ENCODE results near the gene PCDH15.

The PCDH15 gene

GRCh38 chr10:54656643-54657042, 144.4 kb downstream of the PCDH15 start:
- ATAC-seq, result no peak
- no peak overlapping the region for H3K27ac Mint-ChIP-seq
- DNase-seq, result no peak
- H3K4me1 Mint-ChIP-seq, result no peaks in the 10 kb centered on the region
- no peak overlapping the region for H3K4me3 Mint-ChIP-seq
- H3K27me3 Mint-ChIP-seq, result no peaks in the 10 kb centered on the region
- peaks cover 6 to 14% of the 10 kb centered on the region in 2 donors for H3K9me3 Mint-ChIP-seq

DNA sequence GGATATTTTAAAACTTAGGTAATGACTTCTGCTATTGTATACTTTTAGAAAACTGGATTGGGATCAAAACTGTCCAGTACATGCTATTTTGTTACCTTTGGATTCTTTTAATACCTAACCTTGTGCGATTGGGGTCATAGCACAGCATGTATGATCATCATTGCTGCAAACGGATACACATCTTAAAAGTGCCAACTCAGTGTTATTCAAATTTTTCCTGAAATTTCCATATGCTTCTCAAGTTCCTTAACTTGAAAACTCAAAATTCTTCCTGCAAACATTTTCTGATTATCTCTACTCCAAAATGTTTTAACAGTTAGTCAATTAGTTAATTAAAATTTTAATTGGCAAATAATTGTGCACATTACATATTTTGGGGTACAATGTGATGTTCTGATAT, 147.5 kb downstream of the PCDH15 start:
- Mint-ChIP-seq H3K9me3 (peaks cover 6 to 14% of the 10 kb centered on the region in 2 donors), H3K27me3 (no peaks in the 10 kb centered on the region), H3K27ac (no peak overlapping the region), H3K4me3 (no peak overlapping the region), H3K4me1 (no peaks in the 10 kb centered on the region)
- DNase-seq, result no peak
- ATAC-seq, result no peak

- ATAC-seq (no peak), DNase-seq (no peak)
- H3K4me1 Mint-ChIP-seq, result no peaks in the 10 kb centered on the region
- no peaks in the 10 kb centered on the region for H3K27me3 Mint-ChIP-seq
- peaks cover 6 to 7% of the 10 kb centered on the region in 2 donors for H3K9me3 Mint-ChIP-seq
- H3K4me3 Mint-ChIP-seq, result no peak overlapping the region
- no peak overlapping the region for H3K27ac Mint-ChIP-seq
Measured at GRCh38 chr10:54650547-54650946, 150.5 kb downstream of the PCDH15 start.

DNA sequence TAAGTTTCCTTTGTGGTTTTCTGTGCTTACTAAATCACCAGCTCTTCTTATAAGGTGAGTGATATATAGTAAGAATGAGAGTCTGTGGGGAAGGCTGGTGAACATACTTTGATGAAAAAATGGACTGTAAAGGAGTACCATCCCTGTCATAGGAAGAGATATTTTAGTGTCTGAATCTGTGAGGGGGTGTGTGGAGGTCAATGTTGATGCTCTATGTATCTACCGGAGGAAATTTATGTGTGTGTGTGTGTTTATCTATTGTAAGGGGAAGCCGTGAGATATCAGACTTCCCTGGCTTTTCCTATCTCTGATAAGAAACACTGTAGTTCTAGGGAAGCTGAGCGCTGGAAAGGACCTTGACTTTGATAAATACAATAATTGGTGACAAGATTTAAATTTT, 179.0 kb downstream of the PCDH15 start:
- H3K27ac Mint-ChIP-seq, result no peak overlapping the region
- ATAC-seq, result no peak

DNA sequence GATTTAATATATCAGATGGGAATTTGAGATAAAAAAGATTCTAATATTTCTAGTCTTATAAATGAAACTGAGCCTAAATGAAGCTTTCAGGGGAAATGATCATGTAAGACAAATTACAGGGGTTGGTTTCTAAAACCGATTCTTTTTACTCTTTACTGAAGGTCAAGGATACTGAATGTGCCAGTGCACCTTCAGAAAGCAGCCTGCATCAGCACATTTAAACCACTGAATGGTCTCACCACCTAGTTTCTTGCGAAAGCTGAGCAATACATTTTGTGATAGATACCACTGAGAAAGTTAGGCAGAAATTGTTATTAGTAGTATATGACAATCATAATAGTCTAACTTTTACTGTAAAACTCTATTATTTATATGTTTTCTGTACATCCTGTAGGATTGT, 180.7 kb downstream of the PCDH15 start:
- no peak for DNase-seq
- no peak for ATAC-seq
- Mint-ChIP-seq H3K27ac (no peak overlapping the region), H3K27me3 (no peaks in the 10 kb centered on the region), H3K4me3 (no peak overlapping the region), H3K9me3 (peaks cover 0 to 1% of the 10 kb centered on the region in 2 donors), H3K4me1 (no peaks in the 10 kb centered on the region)

More for the DNA sequence above, 179.0 kb downstream of the PCDH15 start:
- Mint-ChIP-seq H3K9me3 (peaks cover 0 to 10% of the 10 kb centered on the region in 2 donors), H3K4me1 (no peaks in the 10 kb centered on the region), H3K27me3 (no peaks in the 10 kb centered on the region), H3K4me3 (no peak overlapping the region)
- DNase-seq, result no peak

DNA sequence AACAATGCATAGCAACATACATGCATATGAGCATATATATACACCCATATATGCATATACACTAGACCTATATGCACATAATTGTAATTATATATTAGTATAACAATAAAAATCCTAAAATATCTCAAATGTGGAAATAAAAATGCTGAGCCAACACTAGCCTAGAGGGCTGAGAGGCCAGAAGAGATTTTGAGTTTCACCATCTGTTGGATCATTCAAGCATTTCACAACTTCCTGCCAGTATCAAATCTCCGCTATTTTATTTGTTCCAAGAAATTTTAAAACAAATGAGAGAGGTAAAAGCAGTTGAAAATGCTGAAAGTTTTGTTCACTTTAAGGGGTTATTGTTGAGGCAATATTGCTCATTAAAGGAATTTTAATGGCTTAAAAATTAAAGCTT, 187.0 kb downstream of the PCDH15 start:
- Mint-ChIP-seq H3K4me3 (no peak overlapping the region), H3K4me1 (no peaks in the 10 kb centered on the region), H3K27ac (no peak overlapping the region), H3K27me3 (no peaks in the 10 kb centered on the region), H3K9me3 (no peaks in the 10 kb centered on the region)
- ATAC-seq (no peak), DNase-seq (no peak)

DNA sequence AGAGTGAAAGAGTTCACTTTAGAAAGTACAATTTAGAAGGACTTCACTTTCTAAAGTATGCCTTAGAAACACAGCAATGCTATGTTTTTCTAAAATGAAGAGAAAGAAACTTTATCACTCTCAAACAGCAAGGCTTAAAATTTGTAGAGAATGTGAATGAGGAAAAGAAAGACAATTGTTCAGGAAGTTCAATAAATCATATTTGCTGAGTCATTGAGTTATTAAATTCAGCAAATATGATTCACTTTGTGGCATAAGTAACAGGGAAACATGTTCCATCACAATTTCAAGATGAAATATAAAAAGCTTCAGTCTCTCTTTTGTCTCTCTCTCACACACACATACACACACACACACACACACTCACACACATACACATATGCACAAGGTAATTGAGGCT, 187.9 kb downstream of the PCDH15 start:
- no peak overlapping the region for H3K27ac Mint-ChIP-seq
- no peaks in the 10 kb centered on the region for H3K4me1 Mint-ChIP-seq
- no peaks in the 10 kb centered on the region for H3K9me3 Mint-ChIP-seq
- H3K27me3 Mint-ChIP-seq, result no peaks in the 10 kb centered on the region
- no peak for ATAC-seq
- no peak for DNase-seq
- H3K4me3 Mint-ChIP-seq, result no peak overlapping the region

GRCh38 chr10:54609423-54609822, 191.6 kb downstream of the PCDH15 start:
- peaks cover 0 to 8% of the 10 kb centered on the region in 2 donors for H3K9me3 Mint-ChIP-seq
- DNase-seq, result no peak
- no peak for ATAC-seq
- H3K4me3 Mint-ChIP-seq, result no peak overlapping the region
- H3K4me1 Mint-ChIP-seq, result no peaks in the 10 kb centered on the region
- no peaks in the 10 kb centered on the region for H3K27me3 Mint-ChIP-seq
- no peak overlapping the region for H3K27ac Mint-ChIP-seq

- no peak overlapping the region for H3K4me3 Mint-ChIP-seq
- no peaks in the 10 kb centered on the region for H3K27me3 Mint-ChIP-seq
- ATAC-seq (no peak), DNase-seq (no peak)
- H3K9me3 Mint-ChIP-seq, result peaks cover 3 to 8% of the 10 kb centered on the region in 2 donors
- no peak overlapping the region for H3K27ac Mint-ChIP-seq
- H3K4me1 Mint-ChIP-seq, result no peaks in the 10 kb centered on the region
Measured at GRCh38 chr10:54607983-54608382, 193.0 kb downstream of the PCDH15 start.

GRCh38 chr10:54594289-54594688, 206.7 kb downstream of the PCDH15 start:
- H3K4me1 Mint-ChIP-seq, result no peaks in the 10 kb centered on the region
- H3K27ac Mint-ChIP-seq, result no peak overlapping the region
- ATAC-seq (no peak), DNase-seq (no peak)
- no peaks in the 10 kb centered on the region for H3K27me3 Mint-ChIP-seq
- peaks cover 12 to 17% of the 10 kb centered on the region in 2 donors for H3K9me3 Mint-ChIP-seq
- H3K4me3 Mint-ChIP-seq, result no peak overlapping the region

- Mint-ChIP-seq H3K27ac (no peak overlapping the region), H3K4me1 (no peaks in the 10 kb centered on the region), H3K4me3 (no peak overlapping the region), H3K9me3 (no peaks in the 10 kb centered on the region), H3K27me3 (no peaks in the 10 kb centered on the region)
- ATAC-seq (no peak), DNase-seq (no peak)
Measured at GRCh38 chr10:54587971-54588370, 213.1 kb downstream of the PCDH15 start.

DNA sequence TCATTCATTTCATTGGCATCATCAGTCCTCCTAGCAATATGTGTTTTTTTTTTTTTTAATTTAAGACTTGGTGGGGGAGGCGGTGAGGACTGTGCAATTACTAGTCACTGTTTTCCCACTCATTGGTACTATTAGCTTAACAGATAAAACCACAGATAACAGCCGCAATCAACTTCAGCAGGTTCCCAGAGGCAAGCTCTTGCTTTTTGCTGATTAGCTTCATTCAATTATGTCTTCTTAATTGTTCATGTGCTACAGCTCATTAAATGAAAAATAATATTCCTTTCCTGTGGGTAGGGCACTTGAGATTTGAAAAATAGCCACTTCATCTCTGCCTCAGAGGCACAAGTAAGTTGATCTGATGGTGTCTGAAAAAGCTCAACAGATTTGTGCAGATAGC, 215.5 kb downstream of the PCDH15 start:
- no peak overlapping the region for H3K4me3 Mint-ChIP-seq
- no peak for ATAC-seq
- H3K27ac Mint-ChIP-seq, result no peak overlapping the region
- no peak for DNase-seq
- H3K9me3 Mint-ChIP-seq, result peaks cover 0 to under 1% of the 10 kb centered on the region in 2 donors
- no peaks in the 10 kb centered on the region for H3K4me1 Mint-ChIP-seq
- no peaks in the 10 kb centered on the region for H3K27me3 Mint-ChIP-seq

DNA sequence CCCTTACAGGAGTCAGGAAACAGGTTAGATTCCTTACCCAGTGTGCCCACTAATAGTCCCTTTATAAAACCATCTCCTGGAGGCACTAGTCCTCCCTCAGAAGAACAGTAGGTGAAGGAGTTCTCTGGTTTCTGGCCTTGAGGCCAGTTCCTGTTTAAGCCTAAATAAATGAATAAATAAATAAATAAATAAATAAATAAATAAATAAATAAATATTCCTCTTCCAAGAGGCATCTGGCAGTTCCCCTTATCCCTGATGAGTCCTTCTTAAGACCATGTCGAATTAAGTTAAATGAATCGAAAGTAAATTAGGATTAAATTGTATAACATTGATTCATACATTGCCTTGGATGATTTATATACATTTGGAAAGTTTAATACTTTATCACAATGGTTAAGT, 223.3 kb downstream of the PCDH15 start:
- DNase-seq (no peak), ATAC-seq (no peak)
- peaks cover 8 to 18% of the 10 kb centered on the region in 2 donors for H3K9me3 Mint-ChIP-seq
- H3K4me1 Mint-ChIP-seq, result no peaks in the 10 kb centered on the region
- H3K4me3 Mint-ChIP-seq, result no peak overlapping the region
- H3K27ac Mint-ChIP-seq, result no peak overlapping the region
- H3K27me3 Mint-ChIP-seq, result no peaks in the 10 kb centered on the region

DNA sequence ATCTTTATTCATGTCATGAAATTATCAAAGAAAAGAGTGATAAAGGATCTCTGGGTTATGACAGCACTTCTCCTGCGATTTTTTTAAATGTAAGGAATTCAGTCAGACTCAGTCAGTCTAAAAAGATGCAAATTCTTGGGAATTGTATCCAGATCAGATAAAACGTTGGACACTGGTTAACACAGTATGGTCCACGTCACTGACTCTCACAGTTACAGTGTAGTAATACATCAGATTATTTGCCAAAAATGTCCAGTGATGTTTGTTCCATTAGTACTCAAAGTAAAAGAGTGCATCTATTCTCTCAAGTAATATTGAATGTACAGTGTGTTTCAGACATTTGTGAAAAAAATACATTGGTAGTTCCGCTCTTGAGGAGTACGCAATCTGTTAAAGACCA, 224.5 kb downstream of the PCDH15 start:
- Mint-ChIP-seq H3K4me3 (no peak overlapping the region), H3K27me3 (no peaks in the 10 kb centered on the region), H3K9me3 (peaks cover 8 to 18% of the 10 kb centered on the region in 2 donors), H3K4me1 (no peaks in the 10 kb centered on the region), H3K27ac (peak overlapping the region in 1 of 2 donors; percentile 46)
- ATAC-seq, result no peak
- DNase-seq, result no peak

DNA sequence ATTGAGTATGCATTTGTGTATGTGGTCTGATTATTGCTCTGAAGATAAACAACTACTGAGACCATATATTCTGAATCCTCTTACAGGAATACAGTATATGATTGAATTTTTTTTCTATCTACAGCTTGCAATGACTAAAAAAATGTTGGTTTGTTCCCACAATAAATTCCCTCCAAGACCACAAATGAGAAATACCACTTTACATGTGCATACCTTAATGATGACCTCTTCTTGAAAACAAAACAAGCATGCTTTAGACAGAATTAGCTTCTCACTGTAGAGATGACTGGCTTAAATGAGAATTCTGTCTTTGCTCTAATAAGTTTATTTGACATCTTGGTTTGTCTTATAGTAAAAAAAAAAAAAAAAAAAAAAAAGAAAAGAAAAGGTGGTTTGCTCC, 241.5 kb downstream of the PCDH15 start:
- no peaks in the 10 kb centered on the region for H3K27me3 Mint-ChIP-seq
- no peak for DNase-seq

GRCh38 chr10:54554028-54554427, 247.0 kb downstream of the PCDH15 start:
- H3K27ac Mint-ChIP-seq, result no peak overlapping the region
- no peaks in the 10 kb centered on the region for H3K27me3 Mint-ChIP-seq
- DNase-seq, result no peak
- H3K4me3 Mint-ChIP-seq, result no peak overlapping the region
- H3K4me1 Mint-ChIP-seq, result no peaks in the 10 kb centered on the region
- peaks cover 0 to 4% of the 10 kb centered on the region in 2 donors for H3K9me3 Mint-ChIP-seq
- ATAC-seq, result no peak

More for the DNA sequence above, 241.5 kb downstream of the PCDH15 start:
- no peak for ATAC-seq
- no peaks in the 10 kb centered on the region for H3K4me1 Mint-ChIP-seq
- no peak overlapping the region for H3K4me3 Mint-ChIP-seq
- H3K27ac Mint-ChIP-seq, result no peak overlapping the region
- H3K9me3 Mint-ChIP-seq, result peaks cover 0 to 4% of the 10 kb centered on the region in 2 donors

DNA sequence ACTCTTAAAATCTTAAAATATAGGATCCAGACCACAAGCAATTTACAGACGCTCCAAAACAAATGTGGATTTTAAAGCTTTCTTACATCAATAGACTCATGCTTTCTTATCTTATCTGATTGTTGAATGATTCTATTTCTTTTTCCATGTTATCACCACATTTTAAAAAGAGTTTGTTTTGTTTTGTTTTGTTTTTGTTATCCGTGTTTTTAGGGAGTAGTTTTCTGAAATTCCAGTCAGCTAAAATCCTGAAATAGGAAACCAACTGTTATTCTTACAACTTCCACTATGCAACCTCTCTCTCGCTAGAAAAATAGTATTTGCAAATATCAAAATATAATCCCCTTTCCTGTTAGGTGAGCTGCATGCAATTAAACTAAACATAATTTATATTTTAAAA, 251.0 kb downstream of the PCDH15 start:
- DNase-seq, result no peak
- H3K9me3 Mint-ChIP-seq, result no peaks in the 10 kb centered on the region

More for the DNA sequence above, 251.0 kb downstream of the PCDH15 start:
- Mint-ChIP-seq H3K27me3 (no peaks in the 10 kb centered on the region), H3K4me1 (no peaks in the 10 kb centered on the region), H3K27ac (no peak overlapping the region), H3K4me3 (no peak overlapping the region)
- no peak for ATAC-seq

All from stimulated activated naive CD8-positive, alpha-beta T cell treated with anti-CD3 and anti-CD28 coated beads, Interleukin-15, amount 100 ng/mL, for 72 hours (primary cell).